Renal pelvis (tissue), 12 donors: ENCODE results near the gene KRTAP4-12. TPM values are rescaled to one million over a fixed set of nuclear protein-coding genes. Genes with fewer than 3 reads are reported as not detected.
"Not testable (repeated sequence)": the region's sequence is repeated elsewhere in the genome, so short reads cannot be mapped to it uniquely, and the experiment has no call there.

Source experiments
- DNase-seq: peaks from one replicate; pipeline ENCODE4 v3.0.0-alpha.2; 2013
- long read RNA-seq, 16 experiments: transcript quantifications; one replicate each; lab custom pipeline, GENCODE V29; 2026
- polyA plus RNA-seq, 3 donors: library from polyadenylated mRNA; unstranded; fragments of 120-200 nt; gene quantifications; one replicate each; pipeline ENCODE4 v1.2.1, GENCODE V29; 2013; ENCODE audit not compliant: insufficient read length in 3 of 3

Gene KRTAP4-12
- polyA plus RNA-seq: not detected
- long read RNA-seq, donor 1: 0 reads
- long read RNA-seq, donor 2: 0 reads
- long read RNA-seq, donor 3: 0 reads
- long read RNA-seq, donor 4: 0 reads
- long read RNA-seq, donor 5: 0 reads
- long read RNA-seq, donor 6: 0 reads
- long read RNA-seq, donor 7: 0 reads
- long read RNA-seq, donor 8: 0 reads
- long read RNA-seq, donor 9: 0 reads
- long read RNA-seq, donor 10: 0 reads
- long read RNA-seq, donor 11: 0 reads
- long read RNA-seq, donor 12: 0 reads
- long read RNA-seq, donor 13: 0 reads
- long read RNA-seq, donor 14: 0 reads
- long read RNA-seq, donor 15: 0 reads
- long read RNA-seq, donor 16: 0 reads

DNA sequence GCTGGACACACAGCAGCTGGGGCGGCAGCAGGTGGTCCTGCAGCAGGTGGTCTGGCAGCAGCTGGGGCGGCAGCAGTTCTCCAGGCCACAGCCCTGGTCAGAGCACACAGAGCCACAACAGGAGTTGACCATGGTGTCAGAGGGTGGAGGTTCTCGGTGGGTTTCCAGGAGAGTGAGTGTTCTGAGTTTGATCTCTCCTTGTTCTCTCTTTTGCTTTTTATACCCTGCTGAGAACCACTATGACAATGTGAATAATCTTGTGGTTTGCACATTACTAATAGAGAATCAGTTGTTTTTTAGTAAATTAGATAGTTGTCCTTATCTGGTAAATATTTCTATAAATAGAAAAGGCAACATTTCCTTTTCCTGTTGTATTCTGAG, at the start of gene KRTAP4-12:
Gene KRTAP4-12, minus strand, starts transcription at position 192 of the 381 bp plus-strand sequence. Its CDS starts 60 bp downstream, at position 132.
- DNase-seq: not testable (repeated sequence)

DNA sequence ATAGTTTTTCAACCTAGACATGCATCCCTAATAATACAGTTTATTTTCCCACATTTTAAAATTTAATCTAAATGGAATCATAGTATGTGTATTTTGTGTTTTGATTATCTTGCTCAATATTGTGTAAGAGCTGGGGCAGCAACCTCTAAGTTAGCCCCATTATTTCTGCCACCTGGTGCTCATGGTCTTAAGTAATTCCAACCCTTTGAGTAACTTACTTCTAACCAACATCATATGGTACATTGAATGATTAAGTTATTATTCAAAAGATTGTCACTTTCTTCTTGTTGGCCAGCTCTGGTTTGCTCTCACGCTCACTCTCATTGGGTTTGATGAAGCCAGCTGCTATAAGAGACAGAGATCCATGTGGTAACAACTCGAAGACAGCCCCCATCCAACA, 47.9 kb upstream of the KRTAP4-12 start:
- no peak for DNase-seq

DNA sequence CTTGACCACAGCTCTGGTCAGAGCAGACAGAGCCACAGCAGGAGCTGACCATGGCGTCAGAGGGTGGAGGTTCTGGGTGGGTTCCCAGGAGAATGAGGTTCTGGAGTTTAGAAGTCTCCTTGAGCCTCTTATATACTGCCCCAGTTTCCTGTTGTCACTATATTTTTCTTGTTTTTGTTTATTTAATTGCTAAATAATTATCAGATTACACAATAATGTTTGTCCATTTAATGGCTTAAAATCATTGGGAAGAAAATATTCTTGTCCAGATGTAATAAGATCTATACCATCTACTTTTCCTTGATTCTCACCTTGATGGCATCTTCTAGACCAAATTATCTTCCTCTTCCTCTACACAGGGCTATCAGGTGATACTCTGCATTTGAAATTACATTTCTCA, 44.1 kb upstream of the KRTAP4-12 start, which contains the start of gene KRTAP4-3:
Gene KRTAP4-3, minus strand, starts transcription at position 101 of the 400 bp plus-strand sequence. Its CDS starts 49 bp downstream, at position 52.
- no peak for DNase-seq

DNA sequence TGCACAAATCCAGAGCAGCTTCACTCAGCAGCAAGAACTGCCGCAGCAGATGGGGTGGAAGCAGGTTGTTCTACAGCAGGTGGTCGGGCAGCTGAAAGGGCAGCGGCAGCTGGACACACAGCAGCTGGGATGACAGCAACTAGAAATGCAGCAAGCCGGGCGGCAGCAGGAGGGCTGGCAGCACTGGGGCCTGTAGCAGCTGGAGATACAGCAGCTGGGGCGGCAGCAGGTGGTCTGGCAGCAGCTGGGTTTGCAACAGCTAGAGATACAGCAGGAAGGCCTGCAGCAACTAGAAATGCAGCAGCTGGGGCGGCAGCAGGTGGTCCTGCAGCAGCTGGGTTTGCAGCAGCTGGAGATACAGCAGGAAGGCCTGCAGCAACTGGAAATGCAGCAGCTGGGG, 43.6 kb upstream of the KRTAP4-12 start:
- no peak for DNase-seq

DNA sequence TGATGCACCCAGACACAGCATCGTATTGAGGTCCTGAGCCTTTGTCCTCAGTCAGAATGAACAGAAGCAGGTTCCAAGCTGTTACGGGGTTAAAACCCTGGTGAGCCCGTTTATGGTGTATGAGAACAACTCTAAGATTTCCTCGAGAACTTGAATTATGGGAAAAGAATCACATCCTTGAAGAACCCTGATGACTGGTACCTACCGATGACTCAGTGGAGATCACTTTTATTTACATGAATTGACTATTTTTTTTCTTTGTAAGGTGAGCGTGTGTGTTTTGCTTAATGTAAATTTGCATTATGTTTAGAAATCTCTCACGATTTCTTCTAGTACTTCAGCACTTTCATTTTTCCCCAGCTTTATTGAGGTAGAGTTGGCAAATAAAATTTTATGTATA, 39.8 kb upstream of the KRTAP4-12 start:
- no peak for DNase-seq

DNA sequence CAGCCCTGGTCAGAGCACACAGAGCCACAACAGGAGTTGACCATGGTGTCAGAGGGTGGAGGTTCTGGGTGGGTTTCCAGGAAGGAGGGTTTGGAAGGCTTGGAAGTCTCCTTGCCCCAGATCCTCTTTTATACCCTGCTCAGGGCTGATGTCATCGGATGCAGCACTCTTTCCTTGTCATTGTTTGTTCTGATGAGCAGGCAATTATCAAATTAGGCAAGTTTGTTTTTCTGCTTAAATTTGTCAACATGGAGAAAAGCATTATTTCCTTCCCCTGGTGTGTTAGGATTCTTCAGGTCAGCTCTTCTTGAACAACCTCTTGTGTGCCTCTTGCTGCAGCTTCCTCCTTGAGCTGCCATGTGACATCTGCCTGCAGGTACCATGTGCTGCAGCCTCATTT, 36.7 kb upstream of the KRTAP4-12 start, which contains the start of gene KRTAP4-4:
Gene KRTAP4-4, minus strand, starts transcription at position 101 of the 400 bp plus-strand sequence. Its CDS starts 57 bp downstream, at position 44.
- DNase-seq: no peak

DNA sequence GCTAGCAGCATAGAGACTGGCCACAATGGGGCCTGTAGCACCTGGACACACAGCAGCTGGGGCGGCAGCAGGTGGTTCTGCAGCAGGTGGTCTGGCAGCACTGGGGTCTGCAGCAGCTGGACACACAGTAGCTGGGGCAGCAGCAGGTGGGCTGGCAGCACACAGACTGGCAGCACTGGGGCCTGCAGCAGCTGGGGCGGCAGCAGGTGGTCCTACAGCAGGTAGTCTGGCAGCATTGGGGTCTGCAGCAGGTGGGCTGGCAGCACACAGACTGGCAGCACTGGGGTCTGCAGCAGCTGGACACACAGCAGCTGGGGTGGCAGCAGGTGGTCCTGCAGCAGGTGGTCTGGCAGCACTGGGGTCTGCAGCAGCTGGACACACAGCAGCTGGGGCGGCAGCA, 36.2 kb upstream of the KRTAP4-12 start:
- not testable (repeated sequence) for DNase-seq

DNA sequence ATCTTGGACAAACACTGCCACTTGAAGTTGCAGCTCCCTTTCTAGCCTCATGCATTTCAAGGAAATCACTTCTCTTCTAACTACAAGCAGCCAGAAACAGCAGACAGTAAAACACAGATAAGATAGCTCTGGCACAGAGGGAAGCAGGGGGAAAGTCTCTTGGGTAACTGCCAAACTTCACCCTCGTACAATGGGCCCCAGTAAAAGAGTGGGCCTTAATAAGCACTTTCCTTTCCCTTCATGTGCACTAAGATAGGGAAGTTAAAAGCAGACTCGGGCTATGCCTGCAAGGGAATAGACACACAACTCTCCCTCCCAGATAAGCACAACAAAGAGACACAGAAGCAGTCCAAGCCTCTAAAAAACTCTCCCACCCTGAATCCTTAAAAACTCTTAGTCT, 29.9 kb upstream of the KRTAP4-12 start:
- no peak for DNase-seq

DNA sequence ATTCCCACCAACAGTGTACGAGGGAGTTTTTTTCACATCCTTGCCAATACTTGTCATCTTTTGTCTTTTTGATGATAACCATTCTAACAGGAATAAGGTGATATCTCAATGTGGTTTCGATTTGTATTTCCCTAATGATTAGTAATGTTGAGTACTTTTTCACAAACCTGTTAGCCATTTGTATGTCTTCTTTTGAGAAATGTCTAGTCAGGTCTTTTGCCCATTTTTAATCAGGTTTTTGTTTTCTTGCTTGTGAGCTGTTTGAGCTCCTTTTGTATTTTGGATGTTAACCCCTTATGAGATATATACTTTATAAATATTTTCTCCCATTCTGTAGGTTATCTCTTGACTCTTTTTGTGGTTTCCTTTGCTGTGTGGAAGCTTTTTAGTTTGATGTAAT, 27.5 kb upstream of the KRTAP4-12 start:
- no peak for DNase-seq

DNA sequence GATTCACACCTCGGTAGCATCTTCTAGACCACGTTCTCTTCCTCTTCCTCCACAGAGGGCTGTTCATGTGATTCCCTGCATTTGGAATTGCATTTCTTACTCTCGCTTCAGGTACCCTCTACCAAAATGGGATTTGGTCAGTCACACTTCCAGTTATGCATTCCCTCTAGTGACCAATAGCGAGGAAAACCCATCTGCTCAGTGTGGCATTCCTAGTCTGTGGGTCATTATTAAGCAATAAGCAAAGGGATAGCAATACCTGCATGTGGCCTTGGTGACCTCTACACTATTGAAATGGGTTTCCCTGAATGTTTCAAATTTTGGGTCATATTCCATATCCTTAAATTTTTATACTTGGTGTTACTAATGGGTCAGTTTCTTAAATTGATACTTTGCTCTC, 26.0 kb upstream of the KRTAP4-12 start:
- no peak for DNase-seq

DNA sequence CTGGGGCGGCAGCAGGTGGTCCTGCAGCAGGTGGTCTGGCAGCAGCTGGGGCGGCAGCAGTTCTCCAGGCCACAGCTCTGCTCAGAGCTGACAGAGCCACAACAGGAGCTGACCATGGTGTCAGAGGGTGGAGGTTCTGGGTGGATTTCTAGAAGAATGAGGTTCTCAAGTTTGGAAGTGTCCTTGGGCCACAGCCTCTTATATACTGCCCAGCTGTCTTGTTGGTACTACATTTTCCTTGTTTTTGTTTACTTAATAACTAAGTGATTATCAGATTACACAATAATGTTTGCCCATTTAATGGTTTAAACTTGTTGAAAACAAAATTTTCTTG, 25.6 kb upstream of the KRTAP4-12 start, which contains the start of gene KRTAP4-5:
Gene KRTAP4-5, minus strand, starts transcription at position 174 of the 334 bp plus-strand sequence. Its CDS starts 58 bp downstream, at position 116.
- no peak for DNase-seq

DNA sequence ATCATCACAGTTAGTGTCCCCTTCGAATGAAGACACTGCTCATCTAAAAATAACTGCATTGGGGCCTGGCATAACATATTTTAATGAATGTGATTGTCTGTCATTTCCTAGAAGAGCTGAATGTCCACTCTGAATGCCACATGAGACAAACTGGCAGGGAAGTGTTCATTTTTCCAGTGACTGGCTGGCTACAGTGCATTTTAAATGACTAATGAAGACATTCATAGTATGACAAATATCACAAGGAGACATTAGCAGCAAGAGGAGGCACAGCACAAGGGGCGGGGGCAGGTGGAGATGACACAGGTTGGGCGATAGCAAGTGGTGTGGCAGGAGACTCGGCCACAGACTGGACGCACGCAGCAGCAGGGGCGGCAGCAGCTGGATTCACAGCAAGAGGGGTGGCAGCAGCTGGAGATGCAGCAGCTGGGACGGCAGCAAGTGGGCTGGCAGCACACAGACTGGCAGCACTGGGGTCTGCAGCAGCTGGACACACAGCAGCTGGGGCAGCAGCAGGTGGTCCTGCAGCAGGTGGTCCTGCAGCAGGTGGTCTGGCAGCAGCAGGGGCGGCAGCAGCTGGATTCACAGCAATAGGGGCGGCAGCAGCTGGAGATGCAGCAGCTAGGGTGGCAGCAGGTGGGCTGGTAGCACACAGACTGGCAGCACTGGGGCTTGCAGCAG, 25.1 kb upstream of the KRTAP4-12 start:
- DNase-seq: not testable (repeated sequence)

DNA sequence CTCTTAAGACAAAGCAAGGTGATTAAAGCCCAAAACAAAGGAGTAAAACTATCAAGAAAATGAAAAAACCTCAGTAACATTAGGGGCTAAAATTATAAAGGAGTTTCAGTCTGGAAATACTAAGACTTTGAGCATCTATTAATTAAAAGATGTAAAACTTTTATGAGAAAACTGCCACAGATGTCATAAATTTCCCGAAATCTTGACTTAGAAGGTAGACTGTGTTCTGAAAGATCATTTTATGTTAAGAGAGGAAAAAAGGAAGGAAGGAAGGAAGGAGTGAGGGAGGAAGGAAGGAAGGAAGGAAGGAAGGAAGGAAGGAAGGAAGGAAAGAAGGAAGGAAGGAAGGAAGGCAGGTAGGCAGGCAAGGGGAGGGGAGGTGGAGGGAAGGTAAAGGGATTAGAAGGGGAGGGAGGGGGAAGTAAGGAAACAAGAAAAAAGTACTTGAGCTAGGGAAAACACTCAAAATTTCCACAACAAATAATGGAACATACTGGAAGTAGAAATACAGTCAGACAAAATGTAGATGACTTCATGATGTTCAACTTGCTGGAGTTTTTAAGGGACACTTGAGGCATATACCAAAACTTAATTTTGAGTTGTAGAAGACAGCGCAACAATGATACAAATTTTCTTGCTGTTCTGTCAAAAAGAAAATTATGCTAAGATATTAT, 23.7 kb upstream of the KRTAP4-12 start:
- no peak for DNase-seq

DNA sequence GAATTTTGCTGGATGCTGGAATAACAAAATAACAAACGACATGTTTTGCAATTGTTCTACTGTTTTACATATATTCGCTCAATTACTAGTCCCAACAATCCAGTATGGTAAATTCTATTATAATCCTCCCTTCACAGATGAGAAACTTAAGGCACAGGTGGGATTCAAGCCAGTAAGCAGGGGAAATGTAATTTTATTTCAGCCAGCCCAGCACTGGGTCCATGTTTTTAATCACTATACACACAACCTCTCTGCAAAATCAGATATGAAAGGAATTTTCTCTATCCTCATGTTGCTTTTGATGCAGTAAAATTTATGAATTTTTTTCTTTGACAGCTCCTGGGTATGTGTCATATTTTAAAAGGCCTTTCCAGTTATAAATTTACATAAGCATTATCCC, 21.3 kb upstream of the KRTAP4-12 start:
- DNase-seq: no peak

DNA sequence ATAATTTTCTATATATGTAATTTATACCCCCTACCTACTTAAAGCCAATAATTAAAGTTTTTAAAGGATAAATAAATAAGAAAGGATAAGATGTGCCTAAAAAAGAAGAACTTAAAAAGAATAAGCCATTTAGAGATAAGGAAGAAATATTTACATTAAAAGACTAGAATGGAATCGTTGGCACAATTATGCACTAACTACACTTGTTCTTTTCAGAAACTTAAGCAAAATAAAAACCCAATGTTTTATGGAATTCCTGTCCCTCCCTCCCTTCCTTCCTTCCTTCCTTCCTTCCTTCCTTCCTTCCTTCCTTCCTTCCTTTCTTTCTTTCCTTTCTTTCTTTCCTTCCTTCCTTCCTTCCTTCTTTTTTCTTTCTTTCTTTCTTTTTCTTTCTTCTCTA, 20.9 kb upstream of the KRTAP4-12 start:
- DNase-seq: no peak

DNA sequence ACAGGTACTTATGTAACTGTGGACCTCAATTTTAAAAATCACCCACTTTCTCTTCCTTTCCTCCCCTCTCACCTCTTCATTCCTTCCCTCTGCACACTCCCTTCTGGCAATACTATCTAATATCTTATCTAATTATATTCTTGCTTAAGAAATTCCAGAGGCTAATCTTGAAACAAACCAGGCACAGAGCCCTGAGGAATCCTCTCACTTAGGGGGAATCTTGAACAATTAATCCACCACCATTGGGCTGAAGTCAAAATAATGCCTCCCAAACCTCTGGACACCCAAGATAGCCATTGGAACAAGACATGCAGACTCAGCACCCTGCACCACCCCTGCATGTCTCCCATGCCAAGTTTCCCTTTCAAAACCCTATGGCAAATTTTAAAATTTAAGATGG, 17.4 kb upstream of the KRTAP4-12 start:
- DNase-seq: no peak

DNA sequence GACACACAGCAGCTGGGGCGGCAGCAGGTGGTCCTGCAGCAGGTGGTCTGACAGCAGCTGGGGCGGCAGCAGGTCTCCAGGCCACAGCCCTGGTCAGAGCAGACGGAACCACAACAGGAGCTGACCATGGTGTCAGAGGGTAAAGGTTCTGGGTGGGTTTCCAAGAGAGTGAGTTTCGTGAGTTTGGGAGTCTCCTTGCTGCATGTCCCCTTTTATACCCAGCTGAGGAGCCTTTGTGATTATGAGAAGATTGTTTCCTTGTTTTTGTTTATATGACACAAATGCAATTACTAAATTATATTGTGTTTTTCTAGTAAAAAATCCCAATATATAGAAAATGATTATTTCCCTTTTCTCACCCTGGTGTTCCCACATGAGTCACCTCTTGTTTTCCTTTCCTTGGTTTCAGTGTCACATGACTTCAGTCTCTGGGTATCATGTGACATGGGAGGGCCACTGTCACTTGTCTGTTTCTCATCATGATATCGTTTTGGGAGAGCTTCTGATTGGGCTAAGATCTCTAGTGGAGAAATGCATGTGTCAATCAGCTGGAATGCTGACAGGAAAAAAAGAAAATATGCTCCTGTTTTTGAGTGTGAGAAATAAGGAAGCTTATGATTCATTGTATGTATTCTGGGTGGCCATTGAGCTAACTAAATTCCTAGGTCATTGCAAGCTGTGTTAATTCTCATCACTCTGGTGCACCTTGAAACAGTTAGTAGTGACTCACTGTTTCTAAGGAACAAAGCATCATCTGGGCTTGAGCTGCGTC, 16.6 kb upstream of the KRTAP4-12 start, which contains the start of gene KRTAP4-6:
Gene KRTAP4-6, minus strand, starts transcription at position 185 of the 772 bp plus-strand sequence. Its CDS starts 57 bp downstream, at position 128.
- no peak for DNase-seq

DNA sequence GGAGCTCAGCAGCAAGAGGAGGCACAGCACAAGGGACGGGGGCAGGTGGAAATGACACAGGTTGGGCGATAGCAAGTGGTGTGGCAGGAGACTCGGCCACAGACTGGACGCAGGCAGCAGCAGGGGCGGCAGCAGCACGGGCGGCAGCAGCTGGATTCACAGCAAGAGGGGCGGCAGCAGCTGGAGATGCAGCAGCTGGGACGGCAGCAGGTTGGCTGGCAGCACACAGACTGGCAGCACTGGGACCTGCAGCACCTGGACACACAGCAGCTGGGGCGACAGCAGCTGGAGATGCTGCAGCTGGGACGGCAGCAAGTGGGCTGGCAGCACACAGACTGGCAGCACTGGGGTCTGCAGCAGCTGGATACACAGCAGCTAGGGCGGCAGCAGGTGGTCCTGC, 15.9 kb upstream of the KRTAP4-12 start:
- DNase-seq: not testable (repeated sequence)

DNA sequence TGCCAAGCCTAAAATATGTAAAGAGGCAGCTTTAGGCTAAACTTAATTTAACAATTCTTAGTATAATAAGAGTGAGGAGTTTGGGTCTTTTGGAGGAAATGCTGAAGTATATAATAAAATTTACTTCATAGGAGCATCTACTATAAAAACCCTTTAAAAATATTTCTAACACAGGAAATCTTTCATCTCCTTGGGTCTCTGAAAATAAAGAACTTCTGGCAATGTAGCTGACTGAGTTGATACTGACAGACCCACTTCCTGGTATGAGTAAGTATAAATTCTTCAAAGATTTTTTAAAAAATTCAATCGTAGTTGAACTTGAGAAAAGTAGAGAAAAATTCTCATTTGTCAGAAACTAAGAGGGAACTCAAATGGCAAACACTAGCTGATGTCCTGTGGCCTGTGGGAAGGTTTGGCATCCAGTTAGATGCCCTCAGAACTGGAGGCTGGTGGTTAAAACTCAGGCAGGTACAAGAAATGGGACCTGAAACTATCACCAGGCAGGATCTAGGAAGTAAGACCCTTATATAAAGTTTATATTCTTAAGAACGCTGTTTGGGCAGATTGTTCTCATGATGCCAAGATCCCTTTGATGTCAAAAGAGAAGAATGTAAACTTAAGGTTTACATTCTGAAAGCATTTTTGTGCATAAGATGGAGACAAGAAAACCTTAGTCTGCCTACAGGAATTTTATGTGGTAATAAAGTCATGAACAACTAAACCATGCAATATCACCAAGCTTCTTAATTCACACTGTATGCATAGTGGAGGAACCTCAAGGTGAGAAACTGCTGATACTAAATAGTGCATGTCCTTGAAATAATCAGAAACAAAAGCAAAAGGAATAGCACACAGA, 10.1 kb upstream of the KRTAP4-12 start:
- no peak for DNase-seq

DNA sequence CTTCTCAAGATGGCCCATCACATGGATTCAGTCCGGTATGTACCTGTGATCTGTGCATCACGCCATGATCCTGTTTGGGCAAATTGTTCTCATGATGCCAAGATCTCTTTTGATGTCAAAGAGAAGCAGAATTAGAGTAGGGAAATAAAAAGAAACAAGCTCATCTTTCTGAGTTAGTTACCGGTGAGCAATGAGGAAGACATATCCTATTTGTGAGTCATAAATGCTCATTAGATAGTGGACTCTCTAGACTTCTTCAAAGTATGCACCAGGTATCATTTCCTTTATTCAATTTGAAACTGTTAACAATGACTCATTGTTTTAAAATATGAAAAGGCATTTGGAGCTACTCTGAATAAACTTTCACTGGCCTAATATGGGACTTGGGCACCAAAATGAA, 8.0 kb upstream of the KRTAP4-12 start:
- no peak for DNase-seq

DNA sequence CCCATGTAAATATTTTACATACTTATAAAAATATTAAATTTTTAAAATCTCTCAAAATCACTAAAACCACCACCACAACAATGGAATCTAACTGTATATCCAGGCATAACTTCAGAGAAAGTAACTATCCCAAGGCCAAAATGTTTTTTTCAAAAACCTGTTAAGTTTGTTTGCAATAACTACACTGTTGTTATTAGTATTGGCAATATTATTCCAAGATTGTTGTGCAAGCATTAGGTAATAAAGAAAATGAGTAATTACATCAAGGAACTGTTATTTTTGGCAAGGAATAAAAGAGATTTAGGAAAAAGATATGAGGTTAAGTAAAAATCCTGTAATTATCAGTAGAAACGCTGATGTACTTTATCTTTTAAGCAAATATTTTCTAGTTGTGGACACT, 3.4 kb upstream of the KRTAP4-12 start:
- no peak for DNase-seq
